Jurkat, Clone E6-1 (cell line): Measurements from ENCODE around the gene LRSAM1. TPM values are rescaled to one million over a fixed set of nuclear protein-coding genes. Genes with fewer than 3 reads are reported as not detected.

ENCODE experiments used
- DNase-seq: peaks from one replicate; pipeline ENCODE4 v3.0.0-alpha.2; 2011; ENCODE audit warnings: low read depth, low spot score
- H3K4me3 ChIP-seq: 2 replicates; pipeline ENCODE4 v1.5.1; 2011; ENCODE audit warnings: mild to moderate bottlenecking, low read length, control low read depth, moderate library complexity
- polyA plus RNA-seq: library from polyadenylated mRNA; unstranded; fragments of >200 nt; gene quantifications from one replicate; pipeline ENCODE4 v1.2.1, GENCODE V29; 2012; ENCODE audit warnings: missing spikeins; ENCODE audit not compliant: insufficient read length, insufficient read depth

Gene LRSAM1
- 15.6 TPM for polyA plus RNA-seq

- peak; percentile 94 for DNase-seq
- peak within 1 kb of the TSS; percentile 92 for H3K4me3 ChIP-seq
Measured at GRCh38 chr9:127450830-127451607, at the start of gene LRSAM1, which contains the start of gene RPL12. Gene LRSAM1 (plus strand): TSS chr9:127451510. CDS start chr9:127454528, 3,018 bp downstream. Gene RPL12 (minus strand): TSS chr9:127451406. CDS start chr9:127451317, 89 bp downstream.

DNA sequence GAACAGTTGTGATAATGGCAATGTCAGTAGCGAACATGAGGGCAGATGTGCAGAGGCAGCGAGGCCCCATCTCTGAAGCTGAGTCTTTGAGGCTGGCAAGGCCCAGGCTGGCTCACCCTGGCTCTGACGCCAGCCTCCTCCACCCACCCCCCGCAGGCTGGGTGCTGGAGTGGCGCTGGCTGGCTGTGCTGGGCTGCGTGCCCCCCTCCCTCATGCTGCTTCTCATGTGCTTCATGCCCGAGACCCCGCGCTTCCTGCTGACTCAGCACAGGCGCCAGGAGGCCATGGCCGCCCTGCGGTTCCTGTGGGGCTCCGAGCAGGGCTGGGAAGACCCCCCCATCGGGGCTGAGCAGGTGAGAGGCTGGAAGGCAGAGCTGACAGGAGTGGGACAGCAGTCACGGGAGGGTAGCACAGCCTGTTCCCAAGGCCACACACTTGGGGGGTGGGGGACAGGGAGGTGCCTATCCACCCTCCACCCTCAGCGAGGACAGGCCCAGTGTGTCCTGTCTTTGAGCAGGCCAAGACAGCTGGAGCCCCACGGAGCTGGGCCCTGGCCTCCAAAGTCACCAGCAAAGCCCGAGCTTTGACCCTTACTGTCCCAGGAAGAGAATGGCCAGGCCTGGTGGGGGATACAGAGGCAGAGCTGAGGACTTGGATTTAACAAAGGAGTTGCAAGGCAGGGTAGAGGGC is 48.8 kb upstream of the LRSAM1 start:
- H3K4me3 ChIP-seq, result no peak overlapping the region
- DNase-seq, result no peak

- DNase-seq, result no peak
- H3K4me3 ChIP-seq, result no peak overlapping the region
Measured at GRCh38 chr9:127403507-127404192, 47.7 kb upstream of the LRSAM1 start.

GRCh38 chr9:127404631-127405030 is 46.7 kb upstream of the LRSAM1 start:
- no peak for DNase-seq
- no peak overlapping the region for H3K4me3 ChIP-seq

- no peak for DNase-seq
Measured at GRCh38 chr9:127405344-127406125, 45.8 kb upstream of the LRSAM1 start.

DNA sequence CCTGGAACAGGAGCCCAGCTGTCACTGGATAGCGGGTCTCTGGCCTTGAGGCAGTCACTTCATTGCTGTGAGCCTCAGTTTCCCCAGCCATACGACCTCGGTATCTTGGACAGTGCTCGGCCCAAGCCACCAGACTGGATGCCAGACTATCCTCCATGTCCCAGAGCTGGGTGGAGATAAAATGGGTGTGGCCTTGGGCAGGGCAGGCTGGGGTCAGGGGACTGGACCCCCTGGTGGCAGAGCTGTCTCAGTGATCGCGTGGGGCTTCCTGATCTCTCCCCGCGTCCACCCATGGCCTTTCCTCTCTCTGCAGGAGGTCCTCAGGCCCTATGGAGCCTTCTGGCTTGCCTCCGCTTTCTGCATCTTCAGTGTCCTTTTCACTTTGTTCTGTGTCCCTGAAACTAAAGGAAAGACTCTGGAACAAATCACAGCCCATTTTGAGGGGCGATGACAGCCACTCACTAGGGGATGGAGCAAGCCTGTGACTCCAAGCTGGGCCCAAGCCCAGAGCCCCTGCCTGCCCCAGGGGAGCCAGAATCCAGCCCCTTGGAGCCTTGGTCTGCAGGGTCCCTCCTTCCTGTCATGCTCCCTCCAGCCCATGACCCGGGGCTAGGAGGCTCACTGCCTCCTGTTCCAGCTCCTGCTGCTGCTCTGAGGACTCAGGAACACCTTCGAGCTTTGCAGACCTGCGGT is 44.4 kb upstream of the LRSAM1 start:
- H3K4me3 ChIP-seq, result no peak overlapping the region
- DNase-seq, result no peak

More at GRCh38 chr9:127405344-127406125, 45.8 kb upstream of the LRSAM1 start:
- H3K4me3 ChIP-seq, result no peak overlapping the region

- no peak for DNase-seq
- no peak overlapping the region for H3K4me3 ChIP-seq
Measured at GRCh38 chr9:127407492-127407843, 43.8 kb upstream of the LRSAM1 start.

DNA sequence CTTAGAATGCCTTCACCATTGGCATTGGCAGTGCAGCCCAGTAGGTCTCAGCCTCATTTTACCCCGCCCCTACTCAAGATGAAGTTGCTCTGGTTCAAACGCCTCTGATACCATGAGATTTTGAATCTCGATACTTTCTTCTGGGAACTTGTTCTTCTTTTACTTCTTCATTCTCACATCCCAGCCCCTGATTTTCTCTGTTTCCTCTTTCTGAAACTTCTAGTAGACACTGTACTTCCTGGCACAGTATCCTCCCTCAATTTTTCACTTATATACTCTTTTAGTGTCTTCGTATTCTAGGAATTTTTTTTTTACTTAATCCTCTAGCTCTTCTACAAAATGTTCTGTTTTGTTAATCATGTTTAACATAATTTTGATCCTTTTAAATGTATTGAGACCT is 40.2 kb upstream of the LRSAM1 start:
- no peak overlapping the region for H3K4me3 ChIP-seq
- DNase-seq, result no peak

DNA sequence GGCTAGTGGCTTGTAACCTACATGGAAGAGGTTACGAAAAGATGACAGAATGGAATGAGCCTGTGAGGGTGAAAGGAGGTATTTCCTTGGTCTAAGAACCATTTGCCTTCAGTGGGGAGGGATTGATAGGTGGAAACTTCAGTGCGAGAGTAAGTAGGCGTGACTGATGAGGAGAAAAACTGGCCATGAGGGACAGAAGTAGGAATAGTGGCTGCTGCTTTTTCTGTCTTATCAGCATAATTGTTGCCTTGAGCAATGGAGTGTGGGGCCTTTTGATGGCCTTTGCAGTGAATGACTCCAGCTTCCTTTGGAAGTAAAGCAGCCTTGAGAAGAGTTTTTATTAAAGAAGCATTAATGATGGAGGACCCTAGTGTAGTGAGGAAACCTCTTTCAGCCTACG is 36.2 kb upstream of the LRSAM1 start:
- no peak for DNase-seq
- H3K4me3 ChIP-seq, result no peak overlapping the region

DNA sequence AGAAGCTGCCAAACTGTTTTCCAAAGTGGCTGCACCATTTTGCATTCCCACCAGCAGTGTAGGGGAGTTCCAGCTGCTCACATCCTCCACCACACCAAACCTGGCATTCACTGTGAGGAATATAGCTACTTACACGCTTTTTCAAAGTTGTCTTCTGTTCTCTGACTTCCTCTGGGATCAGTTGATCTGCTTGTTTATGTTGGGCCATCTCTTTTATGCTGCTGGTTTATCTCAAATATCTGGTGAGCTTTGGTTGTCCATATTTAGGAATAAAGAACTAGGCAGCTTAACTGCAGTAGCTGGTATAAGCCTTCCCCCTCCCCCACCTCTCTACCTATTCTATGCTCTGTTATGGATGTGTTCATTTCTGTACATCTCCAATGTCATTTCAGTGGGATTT is 35.7 kb upstream of the LRSAM1 start:
- DNase-seq, result no peak
- H3K4me3 ChIP-seq, result no peak overlapping the region

DNA sequence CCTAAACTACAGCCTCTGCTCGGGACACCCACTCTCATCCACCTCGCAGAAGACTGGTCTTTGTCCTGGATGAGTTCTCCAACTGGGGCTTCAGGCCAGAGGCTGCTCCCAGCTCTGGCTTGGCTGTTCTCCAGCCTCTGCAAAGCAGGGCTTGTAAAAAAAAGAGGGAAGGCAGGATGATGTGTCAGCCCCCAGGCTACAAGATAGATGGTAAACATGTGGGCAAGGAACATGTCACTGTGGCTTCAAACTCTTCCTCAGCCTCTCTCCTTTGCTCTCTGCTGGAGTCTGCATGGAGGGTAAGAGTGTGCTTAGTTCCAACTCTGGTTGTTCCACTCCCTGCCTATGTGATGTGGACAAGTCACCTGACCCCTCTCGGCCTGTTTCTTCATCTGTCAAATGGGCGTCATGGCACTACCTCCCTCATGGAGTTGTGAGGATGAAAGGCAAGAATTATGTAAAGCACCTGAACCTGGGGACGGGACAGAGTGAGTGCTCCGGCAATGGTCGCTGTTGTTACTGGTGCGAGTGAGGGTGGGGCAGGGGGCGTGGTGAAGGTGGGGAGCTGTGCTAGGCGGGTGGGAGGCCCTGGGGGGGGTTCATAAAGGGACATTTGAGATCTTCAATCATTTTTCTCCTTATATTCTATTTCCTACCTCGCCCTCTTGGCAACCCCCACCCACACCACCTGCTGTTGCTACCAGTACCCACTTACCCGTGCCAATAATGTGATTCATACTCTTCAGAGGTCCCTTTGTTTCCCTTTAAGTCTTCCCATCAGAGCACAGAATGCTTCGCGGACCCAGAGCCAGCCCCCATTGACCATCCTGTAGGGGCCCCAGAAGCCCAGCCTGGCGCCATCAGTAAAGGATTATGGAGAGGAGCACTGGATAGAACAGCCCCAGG is 33.9 kb upstream of the LRSAM1 start:
- no peak overlapping the region for H3K4me3 ChIP-seq
- no peak for DNase-seq

DNA sequence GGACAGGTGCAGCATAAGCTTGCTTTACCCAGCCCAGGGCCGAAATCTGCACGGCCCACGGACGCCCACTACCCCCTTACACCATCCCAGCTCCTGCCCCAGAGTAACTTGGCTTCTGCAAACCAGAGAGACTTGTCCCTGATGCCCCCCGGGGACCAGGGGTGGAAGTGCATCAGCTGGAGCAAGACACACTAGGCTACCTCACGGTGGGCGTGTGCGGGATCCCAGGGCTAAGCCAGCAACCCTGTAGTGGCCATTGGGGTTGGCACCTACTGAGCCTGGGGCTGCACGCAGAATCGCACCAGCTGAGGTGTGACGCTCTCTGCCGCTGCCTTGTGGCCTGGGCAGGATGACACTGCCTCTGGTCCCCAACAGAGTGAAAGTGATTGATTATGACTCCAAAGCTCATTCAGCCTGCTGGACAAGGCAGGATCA is 33.3 kb upstream of the LRSAM1 start:
- DNase-seq, result no peak
- no peak overlapping the region for H3K4me3 ChIP-seq

- DNase-seq, result no peak
- no peak overlapping the region for H3K4me3 ChIP-seq
Measured at GRCh38 chr9:127419348-127419747, 32.0 kb upstream of the LRSAM1 start.

DNA sequence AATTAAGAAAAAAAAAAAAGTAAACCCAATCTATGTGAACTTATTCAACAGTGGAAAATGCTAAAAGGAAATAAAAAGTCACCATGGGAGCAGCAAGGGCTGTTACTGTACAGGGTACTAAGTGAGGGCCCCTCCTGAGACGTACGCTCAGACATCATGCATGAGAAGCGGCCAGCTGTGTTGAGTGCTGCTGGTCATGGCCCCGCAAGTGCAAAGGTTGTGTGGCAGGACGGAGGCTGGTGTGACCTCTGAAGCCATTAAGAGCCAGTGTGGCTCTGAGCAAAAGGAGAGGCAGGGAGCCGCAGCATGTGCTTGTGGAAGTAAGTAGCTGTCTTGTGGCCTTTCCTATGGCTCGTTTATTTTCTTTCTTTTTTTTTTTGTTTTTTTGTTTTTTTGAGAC is 30.3 kb upstream of the LRSAM1 start:
- DNase-seq, result no peak
- no peak overlapping the region for H3K4me3 ChIP-seq

DNA sequence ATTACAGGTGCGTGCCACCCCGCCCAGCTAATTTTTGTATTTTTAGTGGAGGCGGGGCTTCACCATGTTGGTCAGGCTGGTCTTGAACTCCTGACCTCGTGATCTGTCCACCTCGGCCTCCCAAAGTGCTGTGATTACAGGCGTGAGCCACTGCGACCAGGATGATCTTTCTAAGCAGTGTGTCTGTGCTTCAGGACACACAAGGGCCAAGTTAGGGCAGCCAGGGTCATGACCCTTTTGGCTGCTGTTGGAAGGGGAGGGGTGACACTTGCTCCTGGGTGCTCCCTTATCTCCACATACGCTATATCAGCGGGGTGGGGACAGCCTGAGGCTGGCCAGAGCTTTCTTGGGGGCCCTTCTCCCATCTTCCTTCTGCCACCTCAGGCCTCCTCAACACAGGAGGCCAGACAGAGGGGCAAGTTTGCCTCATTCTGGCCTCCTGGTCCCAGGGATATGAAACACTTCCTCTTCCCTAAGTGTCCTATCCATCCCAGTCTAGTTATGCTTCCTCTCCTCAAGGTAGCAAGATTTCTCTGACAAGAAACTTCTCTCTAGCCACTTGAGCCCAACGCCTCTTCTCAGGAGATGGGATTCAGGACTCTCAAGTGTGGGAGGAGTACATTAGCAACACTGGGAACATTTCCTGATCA is 29.1 kb upstream of the LRSAM1 start:
- no peak for DNase-seq
- H3K4me3 ChIP-seq, result no peak overlapping the region

DNA sequence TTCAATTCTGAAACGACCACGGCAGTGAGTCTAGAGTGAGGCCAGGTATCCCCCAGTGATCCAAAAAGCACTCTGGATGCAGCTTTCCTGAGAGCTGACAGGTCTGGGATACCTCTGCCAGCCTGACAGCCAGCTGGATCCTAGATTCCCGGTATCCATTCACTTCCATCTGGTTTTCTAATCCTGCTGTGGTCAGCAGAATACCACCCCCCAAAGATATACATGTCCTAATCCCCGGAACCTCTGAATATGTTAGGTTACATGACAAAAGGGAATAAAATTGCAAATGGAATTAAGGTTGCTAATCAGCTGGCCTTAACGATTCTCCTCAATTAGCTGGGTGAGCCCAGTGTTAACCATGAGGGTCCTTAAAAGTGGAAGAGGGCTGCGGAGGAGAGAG is 28.5 kb upstream of the LRSAM1 start:
- no peak for DNase-seq
- H3K4me3 ChIP-seq, result peak overlapping the region; percentile 94

GRCh38 chr9:127423476-127423933 is 27.8 kb upstream of the LRSAM1 start:
- peak overlapping the region; percentile 94 for H3K4me3 ChIP-seq
- no peak for DNase-seq
